ENCODE results near the gene LYRM4.
A peak's percentile ranks its signal among the peaks of the same experiment; 100 is the strongest.

LYRM4 gene

DNA sequence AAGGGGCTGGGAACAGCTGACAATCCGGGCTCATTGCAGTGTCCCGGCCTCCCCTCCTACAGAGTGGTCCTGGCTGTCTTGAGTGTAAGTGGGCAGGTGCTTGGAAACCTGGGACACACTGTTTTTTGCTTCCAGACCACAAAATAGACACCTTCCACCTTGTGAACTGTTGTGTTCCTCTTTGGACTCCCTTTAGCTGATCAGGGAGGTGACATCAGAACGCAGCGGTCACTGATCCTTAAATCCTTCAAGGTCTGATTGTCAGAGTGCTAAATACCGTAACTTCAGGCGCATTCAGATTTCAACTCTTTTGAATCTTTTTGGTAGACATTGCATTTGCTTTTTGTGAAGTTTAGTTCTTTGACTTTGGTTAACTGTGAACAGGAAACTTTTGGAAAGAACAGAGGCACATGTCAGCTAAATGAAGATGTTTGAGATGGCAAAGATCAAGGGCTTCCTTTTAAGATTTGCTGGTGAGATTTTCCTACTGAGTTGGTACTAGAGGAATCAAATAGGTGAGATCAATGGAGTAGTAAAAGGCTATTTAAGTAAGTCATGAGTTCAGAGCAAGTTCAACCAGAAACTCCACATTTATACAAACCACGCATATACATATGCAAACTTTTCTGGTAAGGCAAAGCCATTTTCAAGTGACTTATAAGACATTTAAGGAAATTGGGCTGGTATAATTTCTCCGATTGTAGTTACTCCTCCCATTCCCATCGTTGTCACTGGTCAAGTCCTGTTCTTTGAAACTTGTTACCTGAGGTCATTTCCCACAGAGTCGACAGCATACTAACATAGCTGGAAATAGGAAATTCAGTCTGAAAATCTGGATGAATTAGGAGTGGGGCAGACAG is 169.3 kb downstream of the LYRM4 start:
- DNase-seq = no peak

- DNase-seq = no peak
Observed at GRCh38 chr6:5090603-5091002, 170.1 kb downstream of the LYRM4 start.

GRCh38 chr6:5089481-5090438 is 171.0 kb downstream of the LYRM4 start:
- peak; percentile 29 to 30 for DNase-seq

DNA sequence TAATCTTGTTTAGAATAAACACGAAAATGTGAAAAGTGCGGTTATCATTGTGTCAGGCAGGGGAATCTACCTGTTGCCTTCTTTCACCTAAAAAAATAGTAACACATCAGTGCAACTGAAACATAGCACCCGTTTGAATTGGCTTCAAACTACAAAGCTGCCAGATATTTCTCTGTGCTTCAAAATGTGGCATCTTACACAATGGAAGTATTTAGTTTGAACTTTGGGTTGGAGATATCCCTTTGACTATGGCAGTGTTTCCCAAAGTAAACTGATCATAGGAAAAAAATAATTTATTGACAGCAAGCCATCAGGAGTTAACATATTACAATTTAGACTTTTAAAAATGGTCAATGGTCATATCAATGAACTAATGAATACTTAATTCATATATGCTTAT is 172.0 kb downstream of the LYRM4 start:
- no peak for DNase-seq

- DNase-seq = peak; percentile 77 to 83
Observed at GRCh38 chr6:5087389-5087788, 173.4 kb downstream of the LYRM4 start.

DNA sequence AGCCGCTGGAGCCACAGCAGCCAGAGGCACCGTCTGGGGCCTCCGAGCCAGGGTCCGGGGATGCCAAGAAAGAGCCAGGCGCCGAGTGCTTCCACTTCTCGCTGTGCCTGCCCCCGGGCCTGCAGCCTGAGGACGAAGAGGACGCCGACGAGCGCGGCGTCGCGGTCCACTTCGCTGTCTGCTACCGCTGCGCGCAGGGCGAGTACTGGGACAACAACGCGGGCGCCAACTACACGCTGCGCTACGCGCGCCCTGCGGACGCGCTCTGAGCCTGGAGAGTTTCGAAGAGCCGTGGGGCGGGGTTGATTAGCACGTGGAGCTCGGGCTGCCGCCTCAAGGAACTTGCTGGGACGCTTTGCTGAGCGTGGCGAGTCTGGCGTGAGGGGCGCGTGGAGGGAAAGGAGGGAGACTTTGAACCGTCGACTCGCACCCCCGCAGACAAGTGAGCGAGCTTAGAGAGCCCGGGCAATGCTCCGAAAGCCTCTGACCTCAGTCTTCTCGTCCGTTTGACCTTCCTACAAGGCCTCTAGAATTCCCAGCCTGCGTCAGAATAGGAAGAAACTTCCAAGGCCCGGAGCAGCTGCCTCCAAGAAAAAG is 174.4 kb downstream of the LYRM4 start:
- peak in 1 of 2 donors; percentile 8 for DNase-seq

GRCh38 chr6:5085648-5086293 is 175.0 kb downstream of the LYRM4 start:
- peak; percentile 16 to 60 for DNase-seq

DNA sequence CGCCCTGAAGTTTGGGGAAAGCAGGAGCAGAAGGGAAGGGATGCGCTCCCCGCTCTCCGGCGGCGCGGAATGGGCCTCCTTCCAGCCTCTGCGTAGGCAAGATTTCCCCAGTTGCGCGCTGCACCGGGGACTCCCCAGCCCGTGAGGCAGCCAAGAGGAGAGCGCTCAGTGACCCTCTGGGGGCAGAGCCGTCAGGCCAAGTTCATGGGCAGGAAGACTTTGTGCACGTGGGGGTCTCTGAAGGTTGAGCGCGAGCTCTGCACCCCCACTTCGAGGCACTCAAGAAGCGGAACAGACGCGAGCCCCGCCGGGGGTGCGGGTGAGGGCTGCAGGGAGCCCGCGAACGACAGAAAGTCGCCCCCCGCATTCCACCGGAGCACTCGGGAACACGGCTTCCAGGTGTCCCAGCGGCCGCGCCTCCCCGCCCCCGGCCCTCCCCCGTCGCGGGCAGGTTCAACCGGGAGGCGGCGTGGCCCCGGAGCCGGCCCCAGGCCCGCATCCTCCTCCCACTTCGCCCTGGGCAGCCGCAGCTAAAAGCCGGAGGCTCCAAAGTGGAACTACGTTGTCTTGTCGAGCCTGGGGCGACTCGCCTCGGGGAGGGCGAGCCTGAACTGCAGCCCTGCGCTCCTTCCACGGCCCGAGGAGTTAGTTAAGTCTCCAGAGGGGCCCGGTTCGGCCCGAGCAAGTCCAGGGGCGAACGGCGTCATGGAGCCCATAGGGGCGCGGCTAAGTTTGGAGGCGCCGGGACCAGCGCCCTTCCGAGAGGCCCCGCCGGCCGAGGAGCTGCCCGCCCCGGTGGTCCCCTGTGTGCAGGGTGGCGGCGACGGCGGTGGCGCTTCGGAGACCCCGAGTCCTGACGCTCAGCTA is 175.7 kb downstream of the LYRM4 start, which contains the start of gene PPP1R3G:
Gene PPP1R3G, plus strand, starts transcription at position 561 of the 867 bp plus-strand sequence. Its CDS starts 145 bp downstream, at position 706.
- DNase-seq = peak; percentile 29 to 60

- DNase-seq = no peak
Observed at GRCh38 chr6:5084360-5084780, 176.4 kb downstream of the LYRM4 start.

GRCh38 chr6:5083813-5084359 is 176.9 kb downstream of the LYRM4 start:
- DNase-seq = no peak

DNA sequence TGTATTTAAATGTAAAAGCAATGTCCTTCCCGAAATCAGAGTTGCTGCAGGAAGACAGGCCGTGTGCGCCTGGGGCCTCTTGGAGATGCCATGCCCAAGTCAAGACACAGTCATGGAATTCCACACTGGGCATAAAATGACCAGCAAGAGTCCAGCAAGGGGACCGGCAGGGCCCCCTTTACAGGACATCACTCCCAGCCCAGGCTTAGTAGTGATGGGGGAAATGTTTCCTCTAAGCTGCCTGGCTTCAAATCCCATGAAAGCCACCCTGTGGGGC is 177.5 kb downstream of the LYRM4 start:
- no peak for DNase-seq

DNA sequence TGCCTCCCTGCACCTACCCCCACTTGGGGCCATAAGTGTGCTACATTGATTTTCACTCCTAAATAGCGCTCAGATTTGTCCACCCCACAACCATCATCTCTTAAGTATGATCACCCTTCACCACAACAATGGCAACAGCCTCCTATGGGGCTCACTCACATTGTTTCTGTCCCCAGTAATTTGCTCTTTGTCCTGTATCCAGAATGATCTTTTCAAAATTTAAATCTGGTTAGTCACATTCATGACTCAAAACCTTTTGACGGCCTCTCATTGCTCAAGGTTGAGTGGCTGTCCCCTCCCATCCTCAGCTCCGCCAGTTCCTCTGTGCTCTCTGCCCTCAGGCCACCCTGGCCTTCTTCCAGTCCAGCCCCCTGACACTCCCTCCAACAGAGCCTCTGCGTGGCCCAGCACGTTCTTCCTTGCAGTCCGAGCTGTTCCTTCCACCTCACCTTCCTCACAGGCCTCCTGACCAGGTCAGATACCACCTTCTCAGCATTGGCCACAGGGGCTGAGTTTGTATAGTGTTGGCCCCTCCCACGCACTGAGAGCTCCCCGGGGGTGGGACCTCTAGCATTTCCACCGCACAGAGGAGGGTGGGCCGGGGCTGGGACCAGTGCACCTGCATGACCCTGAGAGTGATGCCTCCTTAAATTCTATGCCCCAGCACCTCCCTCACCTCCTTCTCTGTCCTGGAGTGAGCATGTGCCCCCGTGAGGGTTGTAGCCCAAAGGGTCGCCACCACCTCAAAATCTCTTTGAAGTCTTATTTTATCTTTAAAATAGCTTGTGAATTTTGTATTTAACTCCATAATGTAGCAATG is 178.1 kb downstream of the LYRM4 start:
- peak; percentile 82 to 90 for DNase-seq

DNA sequence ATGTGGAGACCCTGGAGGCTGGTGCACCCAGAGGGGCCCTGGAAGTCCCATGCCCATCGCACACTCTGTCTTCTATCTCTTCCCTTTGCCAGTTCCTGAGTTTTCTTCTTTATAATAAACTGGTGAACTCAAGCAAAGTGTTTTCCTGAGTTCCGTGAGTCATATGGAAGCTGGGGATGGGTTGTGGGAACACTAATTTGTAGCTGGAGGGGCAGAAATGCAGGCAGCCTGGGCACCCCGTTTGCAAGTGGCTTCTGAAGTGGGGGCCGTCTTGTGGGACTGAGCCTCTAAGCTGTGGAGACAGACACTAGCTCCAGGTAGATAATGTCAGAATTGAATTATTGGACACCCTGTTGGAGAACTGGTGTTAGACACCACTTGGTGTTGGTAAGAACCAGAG is 178.8 kb downstream of the LYRM4 start:
- no peak for DNase-seq

DNA sequence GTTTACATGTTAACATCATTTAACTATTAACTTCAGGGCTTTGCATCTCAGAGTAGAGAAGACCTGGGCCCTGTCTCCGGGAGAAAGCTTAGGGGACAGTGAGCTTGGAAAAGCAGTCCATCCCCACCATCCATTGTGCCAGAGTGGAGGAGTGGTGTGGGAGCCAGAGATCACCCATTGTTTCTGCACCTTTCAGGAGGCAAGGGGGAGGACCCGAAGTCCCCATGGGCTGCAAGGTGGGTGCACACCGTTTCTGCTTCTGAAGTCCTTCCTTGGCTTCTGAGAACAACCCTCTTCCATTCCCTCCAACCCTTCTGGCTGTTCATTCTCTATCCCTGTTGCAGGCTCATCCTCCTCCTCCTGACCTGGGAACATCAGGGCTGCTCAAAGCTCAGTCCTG is 179.6 kb downstream of the LYRM4 start:
- DNase-seq = no peak

- no peak for DNase-seq
Observed at GRCh38 chr6:5080574-5080973, 180.2 kb downstream of the LYRM4 start.

- no peak for DNase-seq
Observed at GRCh38 chr6:5079692-5080091, 181.1 kb downstream of the LYRM4 start.

- no peak for DNase-seq
Observed at GRCh38 chr6:5078121-5078669, 182.6 kb downstream of the LYRM4 start.

- no peak for DNase-seq
Observed at GRCh38 chr6:5076931-5077330, 183.8 kb downstream of the LYRM4 start.

DNA sequence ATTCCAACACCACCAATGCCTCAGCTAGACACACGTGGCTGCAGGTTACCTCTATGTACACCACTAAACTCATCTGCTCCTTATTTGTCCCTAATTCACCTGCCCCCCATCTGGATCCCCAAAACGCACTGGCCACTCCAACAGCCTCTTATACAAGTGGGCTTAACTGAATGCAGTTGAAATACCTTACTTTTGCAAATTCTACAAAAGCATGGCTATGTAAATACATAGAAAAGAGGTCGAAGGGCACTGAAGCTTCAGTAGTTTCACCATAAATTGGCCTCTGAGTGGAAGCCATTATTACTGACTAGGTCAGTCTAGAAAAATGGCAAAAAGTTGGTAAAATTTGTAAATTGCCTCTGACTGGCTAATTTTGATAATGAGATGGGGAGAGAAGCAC is 186.8 kb downstream of the LYRM4 start:
- DNase-seq = no peak

DNA sequence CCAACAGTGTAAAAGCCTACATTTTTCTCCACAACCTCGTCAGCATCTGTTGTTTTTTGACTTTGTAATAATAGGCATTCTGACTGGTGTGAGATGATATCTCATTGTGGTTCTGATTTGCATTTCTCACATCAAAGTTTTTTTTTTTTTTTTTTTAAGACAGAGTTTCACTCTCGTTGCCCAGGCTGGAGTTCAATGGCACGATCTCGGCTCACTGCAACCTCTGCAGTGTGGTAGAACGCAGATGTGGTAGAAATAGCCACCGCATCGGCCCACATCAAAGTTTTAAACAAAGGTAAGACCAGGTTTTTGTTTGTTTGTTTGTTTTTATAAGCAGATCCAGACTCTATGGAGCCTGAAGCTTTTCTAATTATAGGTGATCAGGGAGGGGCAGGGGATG is 188.3 kb downstream of the LYRM4 start:
- no peak for DNase-seq

Measured in inflammatory macrophage (primary cell).